Measurements from ENCODE around the gene AKAP12.

GRCh38 chr6:151353795-151354194, 114.0 kb downstream of the AKAP12 start:
- TF ChIP-seq FOXM1 (IDR thresholded peaks at IDR 0.05; ENCODE audit: borderline replicate concordance, low read depth) (no peak), TEAD4 (IDR thresholded peaks at IDR 0.05) (no peak), EP300 (IDR thresholded peaks at IDR 0.05; ENCODE audit: borderline replicate concordance) (no peak), YY1 (IDR thresholded peaks at IDR 0.05; ENCODE audit: low read depth) (no peak), MAX (IDR thresholded peaks at IDR 0.05) (no peak)
